ENCODE data around the gene FBXO44. TPM values are rescaled to one million over a fixed set of nuclear protein-coding genes. Genes with fewer than 3 reads are reported as not detected.

The FBXO44 gene
- total RNA-seq, 2 experiments from 2014 or later = 18.1 to 20.4 TPM

DNA sequence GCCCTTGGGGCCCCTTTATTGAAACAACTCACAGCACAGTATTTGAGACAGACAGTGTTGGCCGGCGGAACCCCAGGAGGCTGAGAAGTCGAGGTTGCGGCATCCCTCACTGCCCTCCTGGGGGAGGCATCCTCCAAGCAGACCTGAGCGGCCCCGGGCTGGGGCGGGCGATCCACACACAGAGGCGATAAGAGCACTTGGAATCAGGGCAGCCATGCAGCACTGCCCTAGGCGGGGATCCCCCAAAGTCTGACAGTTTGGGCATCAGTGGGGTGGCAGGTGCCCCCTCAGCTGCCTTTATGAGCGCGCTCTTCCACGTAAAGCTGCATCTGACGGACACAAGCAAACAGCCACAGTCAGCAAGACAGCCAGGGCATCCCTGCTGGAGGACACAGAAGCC lies 19.8 kb downstream of the FBXO44 start:
- Mint-ChIP-seq H3K4me1 (ENCODE audit: low read depth) (peaks cover 6% of the 10 kb centered on the region), H3K4me3 (no peak overlapping the region), H3K36me3 (ENCODE audit: low read depth) (peaks cover 17% of the 10 kb centered on the region), H3K27me3 (no peaks in the 10 kb centered on the region), H3K9me3 (no peaks in the 10 kb centered on the region), H3K27ac (no peak overlapping the region)
- ATAC-seq (no peak), DNase-seq (no peak)
- CTCF ChIA-PET = interaction anchor here (1.4 kb wide), 1 partner anchor 10 kb away, joined by 4 read pairs; no protein-coding TSS in a partner anchor
- POLR2A ChIA-PET = interaction anchor here (2.0 kb wide), 1 partner anchor 10 kb away, joined by 14 read pairs; the partner anchor contains the start of gene FBXO6
- intact Hi-C loops (cut with micrococcal nuclease) = no loop called here
- TF ChIP-seq, protein P1, sequence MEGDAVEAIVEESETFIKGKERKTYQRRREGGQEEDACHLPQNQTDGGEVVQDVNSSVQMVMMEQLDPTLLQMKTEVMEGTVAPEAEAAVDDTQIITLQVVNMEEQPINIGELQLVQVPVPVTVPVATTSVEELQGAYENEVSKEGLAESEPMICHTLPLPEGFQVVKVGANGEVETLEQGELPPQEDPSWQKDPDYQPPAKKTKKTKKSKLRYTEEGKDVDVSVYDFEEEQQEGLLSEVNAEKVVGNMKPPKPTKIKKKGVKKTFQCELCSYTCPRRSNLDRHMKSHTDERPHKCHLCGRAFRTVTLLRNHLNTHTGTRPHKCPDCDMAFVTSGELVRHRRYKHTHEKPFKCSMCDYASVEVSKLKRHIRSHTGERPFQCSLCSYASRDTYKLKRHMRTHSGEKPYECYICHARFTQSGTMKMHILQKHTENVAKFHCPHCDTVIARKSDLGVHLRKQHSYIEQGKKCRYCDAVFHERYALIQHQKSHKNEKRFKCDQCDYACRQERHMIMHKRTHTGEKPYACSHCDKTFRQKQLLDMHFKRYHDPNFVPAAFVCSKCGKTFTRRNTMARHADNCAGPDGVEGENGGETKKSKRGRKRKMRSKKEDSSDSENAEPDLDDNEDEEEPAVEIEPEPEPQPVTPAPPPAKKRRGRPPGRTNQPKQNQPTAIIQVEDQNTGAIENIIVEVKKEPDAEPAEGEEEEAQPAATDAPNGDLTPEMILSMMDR (IDR thresholded peaks at IDR 0.05) = no peak

DNA sequence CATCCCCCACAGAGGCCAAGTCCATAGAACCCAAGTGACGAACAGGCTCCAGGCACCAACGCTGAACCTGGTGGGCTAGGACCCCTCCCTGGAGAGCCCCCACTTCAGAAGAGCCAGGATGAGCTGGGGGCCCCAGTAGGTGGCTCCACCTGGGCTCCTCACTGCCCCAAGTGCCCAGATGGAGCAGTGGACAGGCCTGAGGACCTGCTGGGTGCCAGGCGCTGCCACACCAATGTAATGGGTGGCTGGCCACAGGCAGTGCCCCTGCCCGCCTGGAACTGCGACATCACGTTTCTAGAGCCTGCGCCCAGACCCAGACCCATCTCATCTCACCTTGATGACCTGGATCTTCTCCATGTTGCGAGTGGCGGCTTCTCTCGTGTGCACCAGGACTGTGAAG lies 20.6 kb downstream of the FBXO44 start:
- ATAC-seq (no peak), DNase-seq (no peak)
- ChIA-PET CTCF (no interaction called here), POLR2A (interaction anchor here (1.5 to 2.6 kb wide), 2 partner anchors 10 to 44 kb away, joined by 3 to 8 read pairs; no protein-coding TSS in a partner anchor)
- H3K27ac Mint-ChIP-seq = no peak overlapping the region
- peaks cover 9% of the 10 kb centered on the region for H3K4me1 Mint-ChIP-seq (ENCODE audit: low read depth)
- H3K9me3 Mint-ChIP-seq = no peaks in the 10 kb centered on the region
- TF ChIP-seq, protein P1 (IDR thresholded peaks at IDR 0.05) = no peak
- H3K4me3 Mint-ChIP-seq = no peak overlapping the region
- H3K36me3 Mint-ChIP-seq (ENCODE audit: low read depth) = peaks cover 14% of the 10 kb centered on the region
- no peaks in the 10 kb centered on the region for H3K27me3 Mint-ChIP-seq
- intact Hi-C loops (cut with micrococcal nuclease) = no loop called here

GRCh38 chr1:11676386-11677103 lies 21.9 kb downstream of the FBXO44 start:
- intact Hi-C loops (cut with micrococcal nuclease) = no loop called here

DNA sequence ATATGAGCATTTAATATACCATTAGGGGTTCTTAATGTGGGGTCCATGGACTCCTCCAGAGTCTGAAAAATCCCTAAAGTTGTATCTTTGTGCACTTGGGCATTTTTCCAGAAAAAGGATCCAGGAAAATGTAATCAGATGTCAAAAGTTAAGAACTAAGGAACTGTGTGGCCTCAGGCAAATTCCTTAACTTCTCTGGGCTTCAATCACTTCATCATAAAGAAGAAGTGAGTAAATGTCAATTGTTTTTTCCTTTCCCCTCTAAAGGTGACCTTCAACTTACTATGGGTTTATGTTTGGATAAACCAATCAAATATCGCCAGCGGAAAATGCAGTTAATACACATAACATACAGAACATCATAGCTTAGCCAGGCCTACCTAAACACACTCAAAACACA lies 23.8 kb downstream of the FBXO44 start:
- H3K36me3 Mint-ChIP-seq (ENCODE audit: low read depth) = peaks cover 11% of the 10 kb centered on the region
- DNase-seq (no peak), ATAC-seq (no peak)
- H3K4me1 Mint-ChIP-seq (ENCODE audit: low read depth) = peaks cover 13% of the 10 kb centered on the region
- peaks cover 1% of the 10 kb centered on the region for H3K27me3 Mint-ChIP-seq
- H3K4me3 Mint-ChIP-seq = peak overlapping the region; percentile 22
- no peak overlapping the region for H3K27ac Mint-ChIP-seq
- TF ChIP-seq, protein P1 (IDR thresholded peaks at IDR 0.05) = no peak
- CTCF ChIA-PET = interaction anchor here (2.1 kb wide), 1 partner anchor 28 kb away, joined by 6 read pairs; no protein-coding TSS in a partner anchor
- intact Hi-C loops (cut with micrococcal nuclease) = no loop called here
- H3K9me3 Mint-ChIP-seq = no peaks in the 10 kb centered on the region
- POLR2A ChIA-PET = no interaction called here

More at GRCh38 chr1:11676386-11677103, 21.9 kb downstream of the FBXO44 start:
- peaks cover 9% of the 10 kb centered on the region for H3K4me1 Mint-ChIP-seq (ENCODE audit: low read depth)
- peaks cover 14% of the 10 kb centered on the region for H3K36me3 Mint-ChIP-seq (ENCODE audit: low read depth)
- TF ChIP-seq, protein P1 (IDR thresholded peaks at IDR 0.05) = no peak
- H3K27ac Mint-ChIP-seq = no peak overlapping the region
- no peak for DNase-seq
- no peaks in the 10 kb centered on the region for H3K9me3 Mint-ChIP-seq
- no peaks in the 10 kb centered on the region for H3K27me3 Mint-ChIP-seq
- H3K4me3 Mint-ChIP-seq = no peak overlapping the region
- ChIA-PET POLR2A (interaction anchor here (0.6 to 2.6 kb wide), 4 partner anchors 12 to 366 kb away, joined by 3 to 8 read pairs (median 4); no protein-coding TSS in a partner anchor), CTCF (interaction anchor here (1.2 to 2.2 kb wide), 4 partner anchors 12 to 60 kb away, joined by 3 to 9 read pairs (median 4); partner anchors contain the start of gene AGTRAP)
- ATAC-seq = no peak
